ENCODE results near the gene HBS1L.

DNA sequence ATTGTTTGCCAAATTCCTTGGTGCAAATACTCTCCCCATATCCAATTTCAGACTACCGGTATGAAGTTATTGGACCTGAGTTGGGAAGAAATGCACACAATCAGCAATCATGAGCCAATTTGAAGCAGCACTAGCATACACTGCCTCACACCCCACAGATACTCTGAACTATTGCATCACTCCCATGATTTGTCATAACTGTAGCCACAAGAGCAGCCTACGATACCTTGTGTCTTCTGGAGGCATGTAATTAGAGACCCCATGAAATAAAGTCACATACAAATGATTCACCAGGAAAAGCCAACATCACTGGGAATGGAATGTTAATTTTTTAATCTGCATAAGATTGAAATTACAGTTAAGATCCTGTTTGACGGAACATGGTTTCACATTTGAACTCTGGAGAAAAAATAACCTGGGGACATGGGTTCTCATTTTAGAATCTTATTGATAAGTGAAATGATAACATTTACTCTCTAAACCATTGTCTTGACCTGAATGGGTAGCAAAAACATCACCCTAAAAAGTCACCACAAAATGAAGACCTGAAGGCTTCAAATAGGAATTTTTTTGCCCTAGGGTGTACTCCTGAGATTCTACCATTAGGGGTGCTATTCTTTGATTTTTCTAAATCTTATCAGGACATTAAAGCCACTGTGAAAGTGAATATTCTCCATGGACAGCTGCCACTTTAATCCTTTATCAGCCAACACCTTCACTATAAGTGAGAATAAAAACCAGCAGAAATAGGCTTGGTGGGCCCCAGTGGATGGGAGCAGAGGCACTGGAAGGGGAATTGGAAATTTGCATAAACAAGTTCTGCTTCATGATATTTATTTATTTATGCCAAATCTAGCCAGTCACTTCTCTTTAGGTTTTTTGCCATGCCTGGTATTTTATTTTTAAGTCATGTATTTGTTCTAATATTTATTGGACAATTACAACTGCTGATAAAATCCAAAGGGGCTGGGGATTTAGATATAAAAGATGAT is 34.5 kb upstream of the HBS1L start:
- TF ChIP-seq, protein P1, sequence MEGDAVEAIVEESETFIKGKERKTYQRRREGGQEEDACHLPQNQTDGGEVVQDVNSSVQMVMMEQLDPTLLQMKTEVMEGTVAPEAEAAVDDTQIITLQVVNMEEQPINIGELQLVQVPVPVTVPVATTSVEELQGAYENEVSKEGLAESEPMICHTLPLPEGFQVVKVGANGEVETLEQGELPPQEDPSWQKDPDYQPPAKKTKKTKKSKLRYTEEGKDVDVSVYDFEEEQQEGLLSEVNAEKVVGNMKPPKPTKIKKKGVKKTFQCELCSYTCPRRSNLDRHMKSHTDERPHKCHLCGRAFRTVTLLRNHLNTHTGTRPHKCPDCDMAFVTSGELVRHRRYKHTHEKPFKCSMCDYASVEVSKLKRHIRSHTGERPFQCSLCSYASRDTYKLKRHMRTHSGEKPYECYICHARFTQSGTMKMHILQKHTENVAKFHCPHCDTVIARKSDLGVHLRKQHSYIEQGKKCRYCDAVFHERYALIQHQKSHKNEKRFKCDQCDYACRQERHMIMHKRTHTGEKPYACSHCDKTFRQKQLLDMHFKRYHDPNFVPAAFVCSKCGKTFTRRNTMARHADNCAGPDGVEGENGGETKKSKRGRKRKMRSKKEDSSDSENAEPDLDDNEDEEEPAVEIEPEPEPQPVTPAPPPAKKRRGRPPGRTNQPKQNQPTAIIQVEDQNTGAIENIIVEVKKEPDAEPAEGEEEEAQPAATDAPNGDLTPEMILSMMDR (IDR thresholded peaks at IDR 0.05; ENCODE audit: low read depth, low read length, poor library complexity, severe bottlenecking): peak; percentile 67
- TF ChIP-seq EZH2phosphoT487 (IDR thresholded peaks at IDR 0.05; ENCODE audit: borderline replicate concordance, low read length): no peak
